ENCODE measurements around the gene CXCR4. TPM values are rescaled to one million over a fixed set of nuclear protein-coding genes. Genes with fewer than 3 reads are reported as not detected.

Gene CXCR4
- polyA plus RNA-seq, 4 donors, result 4.5 to 24.8 (median 8.5) TPM

GRCh38 chr2:136121204-136121910 lies 3.4 kb upstream of the CXCR4 start:
- WGBS, 3 donors, result 74 to 87% (median 83%) methylated on average over 3 of the region's 3 CpGs
- no peak for FAIRE-seq
- H3K9me3 ChIP-seq (ENCODE audit: control insufficient read depth in 2 of 2, insufficient read depth in 1 of 2, low read depth in 1 of 2, low read length in 1 of 2), result no peaks in the 10 kb centered on the region
- DNase-seq, result no peak
- H3K36me3 ChIP-seq (ENCODE audit: control insufficient read depth in 3 of 3, insufficient read depth in 2 of 3, low read depth in 1 of 3, low read length in 3 of 3), result no peaks in the 10 kb centered on the region
- no peak overlapping the region for H3K27ac ChIP-seq (ENCODE audit: low read depth in 1 of 3, low read length in 2 of 3)
- H3K27me3 ChIP-seq (ENCODE audit: control insufficient read depth in 3 of 3, insufficient read depth in 3 of 3, low read length in 3 of 3), result peaks cover 0 to 59% (median 3%) of the 10 kb centered on the region in 3 donors
- peaks cover 0 to 16% (median 1%) of the 10 kb centered on the region in 3 donors for H3K4me1 ChIP-seq (ENCODE audit: control insufficient read depth in 3 of 3, insufficient read depth in 2 of 3, low read depth in 1 of 3, low read length in 2 of 3)
- H3K4me3 ChIP-seq (ENCODE audit: low read depth in 1 of 3, low read length in 3 of 3), result no peak overlapping the region

GRCh38 chr2:136119717-136120675 lies 2.0 kb upstream of the CXCR4 start:
- Histone ChIP-seq H3K4me1 (ENCODE audit: control insufficient read depth in 3 of 3, insufficient read depth in 2 of 3, low read depth in 1 of 3, low read length in 2 of 3) (peaks cover 0 to 26% (median 2%) of the 10 kb centered on the region in 3 donors), H3K36me3 (ENCODE audit: control insufficient read depth in 3 of 3, insufficient read depth in 2 of 3, low read depth in 1 of 3, low read length in 3 of 3) (peaks cover 0 to 6% (median 0%) of the 10 kb centered on the region in 3 donors), H3K27ac (ENCODE audit: low read depth in 1 of 3, low read length in 2 of 3) (no peak overlapping the region), H3K4me3 (ENCODE audit: low read depth in 1 of 3, low read length in 3 of 3) (peak overlapping the region in 1 of 3 donors; percentile 48), H3K27me3 (ENCODE audit: control insufficient read depth in 3 of 3, insufficient read depth in 3 of 3, low read length in 3 of 3) (peaks cover 0 to 60% (median 6%) of the 10 kb centered on the region in 3 donors), H3K9me3 (ENCODE audit: control insufficient read depth in 2 of 2, insufficient read depth in 1 of 2, low read depth in 1 of 2, low read length in 1 of 2) (no peaks in the 10 kb centered on the region)
- FAIRE-seq (no peak), DNase-seq (no peak)
- WGBS, 3 donors, result 31 to 42% (median 40%) methylated on average over 16 of the region's 16 CpGs

- Histone ChIP-seq H3K9me3 (ENCODE audit: control insufficient read depth in 2 of 2, insufficient read depth in 1 of 2, low read depth in 1 of 2, low read length in 1 of 2) (no peaks in the 10 kb centered on the region), H3K4me1 (ENCODE audit: control insufficient read depth in 3 of 3, insufficient read depth in 2 of 3, low read depth in 1 of 3, low read length in 2 of 3) (peaks cover 0 to 26% (median 2%) of the 10 kb centered on the region in 3 donors), H3K27ac (ENCODE audit: low read depth in 1 of 3, low read length in 2 of 3) (peak overlapping the region; percentile 20 to 65 (median 37)), H3K27me3 (ENCODE audit: control insufficient read depth in 3 of 3, insufficient read depth in 3 of 3, low read length in 3 of 3) (peaks cover 0 to 60% (median 6%) of the 10 kb centered on the region in 3 donors), H3K4me3 (ENCODE audit: low read depth in 1 of 3, low read length in 3 of 3) (peak overlapping the region; percentile 48 to 94 (median 71)), H3K36me3 (ENCODE audit: control insufficient read depth in 3 of 3, insufficient read depth in 2 of 3, low read depth in 1 of 3, low read length in 3 of 3) (peaks cover 0 to 9% (median 0%) of the 10 kb centered on the region in 3 donors)
- FAIRE-seq (no peak), DNase-seq (peak; percentile 31 to 62)
- WGBS, 3 donors, result 1 to 3% (median 1%) methylated on average over 47 to 52 of the region's 52 CpGs
These were observed 1.1 kb upstream of the CXCR4 start for GRCh38 chr2:136118819-136119716.

- Histone ChIP-seq H3K36me3 (ENCODE audit: control insufficient read depth in 3 of 3, insufficient read depth in 2 of 3, low read depth in 1 of 3, low read length in 3 of 3) (peaks cover 0 to 9% (median 0%) of the 10 kb centered on the region in 3 donors), H3K27me3 (ENCODE audit: control insufficient read depth in 3 of 3, insufficient read depth in 3 of 3, low read length in 3 of 3) (peaks cover 0 to 63% (median 6%) of the 10 kb centered on the region in 3 donors), H3K4me3 (ENCODE audit: low read depth in 1 of 3, low read length in 3 of 3) (peak overlapping the region; percentile 48 to 94 (median 71)), H3K9me3 (ENCODE audit: control insufficient read depth in 2 of 2, insufficient read depth in 1 of 2, low read depth in 1 of 2, low read length in 1 of 2) (no peaks in the 10 kb centered on the region), H3K4me1 (ENCODE audit: control insufficient read depth in 3 of 3, insufficient read depth in 2 of 3, low read depth in 1 of 3, low read length in 2 of 3) (peaks cover 0 to 26% (median 2%) of the 10 kb centered on the region in 3 donors), H3K27ac (ENCODE audit: low read depth in 1 of 3, low read length in 2 of 3) (peak overlapping the region; percentile 46 to 94 (median 58))
- DNase-seq (peak in 1 of 2 donors; percentile 58), FAIRE-seq (no peak)
- WGBS, 3 donors, result 0 to 1% (median 1%) methylated on average over 35 of the region's 35 CpGs
These were observed 533 bp downstream of the CXCR4 start for GRCh38 chr2:136117391-136117841.

- WGBS, 3 donors, result 0 to 2% (median 1%) methylated on average over 57 of the region's 57 CpGs
- FAIRE-seq (no peak), DNase-seq (peak in 1 of 2 donors; percentile 50)
- Histone ChIP-seq H3K36me3 (ENCODE audit: control insufficient read depth in 3 of 3, insufficient read depth in 2 of 3, low read depth in 1 of 3, low read length in 3 of 3) (peaks cover 0 to 9% (median 0%) of the 10 kb centered on the region in 3 donors), H3K4me1 (ENCODE audit: control insufficient read depth in 3 of 3, insufficient read depth in 2 of 3, low read depth in 1 of 3, low read length in 2 of 3) (peaks cover 0 to 26% (median 2%) of the 10 kb centered on the region in 3 donors), H3K4me3 (ENCODE audit: low read depth in 1 of 3, low read length in 3 of 3) (peak overlapping the region; percentile 48 to 94 (median 71)), H3K27me3 (ENCODE audit: control insufficient read depth in 3 of 3, insufficient read depth in 3 of 3, low read length in 3 of 3) (peaks cover 0 to 63% (median 6%) of the 10 kb centered on the region in 3 donors), H3K27ac (ENCODE audit: low read depth in 1 of 3, low read length in 2 of 3) (peak overlapping the region in 2 of 3 donors; percentile 58 to 94), H3K9me3 (ENCODE audit: control insufficient read depth in 2 of 2, insufficient read depth in 1 of 2, low read depth in 1 of 2, low read length in 1 of 2) (no peaks in the 10 kb centered on the region)
These were observed 1.0 kb downstream of the CXCR4 start for GRCh38 chr2:136116813-136117390.

GRCh38 chr2:136116151-136116812 lies 1.7 kb downstream of the CXCR4 start:
- Histone ChIP-seq H3K9me3 (ENCODE audit: control insufficient read depth in 2 of 2, insufficient read depth in 1 of 2, low read depth in 1 of 2, low read length in 1 of 2) (no peaks in the 10 kb centered on the region), H3K27ac (ENCODE audit: low read depth in 1 of 3, low read length in 2 of 3) (peak overlapping the region in 2 of 3 donors; percentile 58 to 94), H3K36me3 (ENCODE audit: control insufficient read depth in 3 of 3, insufficient read depth in 2 of 3, low read depth in 1 of 3, low read length in 3 of 3) (peaks cover 0 to 9% (median 0%) of the 10 kb centered on the region in 3 donors), H3K4me1 (ENCODE audit: control insufficient read depth in 3 of 3, insufficient read depth in 2 of 3, low read depth in 1 of 3, low read length in 2 of 3) (peaks cover 0 to 26% (median 2%) of the 10 kb centered on the region in 3 donors), H3K4me3 (ENCODE audit: low read depth in 1 of 3, low read length in 3 of 3) (peak overlapping the region; percentile 48 to 94 (median 71)), H3K27me3 (ENCODE audit: control insufficient read depth in 3 of 3, insufficient read depth in 3 of 3, low read length in 3 of 3) (peaks cover 0 to 68% (median 6%) of the 10 kb centered on the region in 3 donors)
- 0 to 2% (median 1%) methylated on average over 30 of the region's 30 CpGs for WGBS, 3 donors
- FAIRE-seq, result no peak
- DNase-seq, result peak; percentile 53 to 62

GRCh38 chr2:136115183-136115761 lies 2.7 kb downstream of the CXCR4 start:
- no peak overlapping the region for H3K27ac ChIP-seq (ENCODE audit: low read depth in 1 of 3, low read length in 2 of 3)
- H3K4me1 ChIP-seq (ENCODE audit: control insufficient read depth in 3 of 3, insufficient read depth in 2 of 3, low read depth in 1 of 3, low read length in 2 of 3), result peaks cover 0 to 26% (median 2%) of the 10 kb centered on the region in 3 donors
- DNase-seq (no peak), FAIRE-seq (no peak)
- H3K9me3 ChIP-seq (ENCODE audit: control insufficient read depth in 2 of 2, insufficient read depth in 1 of 2, low read depth in 1 of 2, low read length in 1 of 2), result no peaks in the 10 kb centered on the region
- peaks cover 0 to 70% (median 6%) of the 10 kb centered on the region in 3 donors for H3K27me3 ChIP-seq (ENCODE audit: control insufficient read depth in 3 of 3, insufficient read depth in 3 of 3, low read length in 3 of 3)
- H3K36me3 ChIP-seq (ENCODE audit: control insufficient read depth in 3 of 3, insufficient read depth in 2 of 3, low read depth in 1 of 3, low read length in 3 of 3), result peaks cover 0 to 9% (median 0%) of the 10 kb centered on the region in 3 donors
- no peak overlapping the region for H3K4me3 ChIP-seq (ENCODE audit: low read depth in 1 of 3, low read length in 3 of 3)
- 90 to 93% (median 91%) methylated on average over 12 of the region's 12 CpGs for WGBS, 3 donors
